Upper lobe of right lung (tissue), 1 donor: Measurements from ENCODE around the gene ENTPD1. TPM values are rescaled to one million over a fixed set of nuclear protein-coding genes. Genes with fewer than 3 reads are reported as not detected.

Experiments used
- ATAC-seq: fragments of 200-7000 bp; cut with Tn5 transposase; one replicate; pipeline ENCODE4 v1.9.1; 2020; ENCODE audit warnings: mild to moderate bottlenecking, moderate library complexity
- DNase-seq: peaks from one replicate; pipeline ENCODE4 v3.0.0-alpha.2; 2020
- H3K27ac ChIP-seq: fragments of 200-600 bp; one replicate; pipeline ENCODE4 v1.8.0; 2022
- H3K27me3 ChIP-seq: fragments of 200-600 bp; one replicate; pipeline ENCODE4 v1.8.0; 2022; ENCODE audit warnings: mild to moderate bottlenecking
- H3K36me3 ChIP-seq: fragments of 200-600 bp; one replicate; pipeline ENCODE4 v1.8.0; 2022
- H3K4me1 ChIP-seq: fragments of 200-600 bp; one replicate; pipeline ENCODE4 v1.8.0; 2022
- H3K4me3 ChIP-seq: fragments of 200-600 bp; one replicate; pipeline ENCODE4 v1.8.0; 2022; ENCODE audit warnings: mild to moderate bottlenecking
- H3K9me3 ChIP-seq: fragments of 200-600 bp; one replicate; pipeline ENCODE4 v1.8.0; 2022
- CTCF ChIP-seq: fragments of 200-600 bp; IDR thresholded peaks from one replicate; pipeline ENCODE4 v1.8.0; 2022; ENCODE audit warnings: antibody characterized with exemption
- intact Hi-C: fragments of 100-400 bp; cut with DNase I; formaldehyde crosslinking; loops from one replicate; pipeline ENCODE4 v1.11.0; 2022
- total RNA-seq: library from RNA; stranded (reverse); fragmentation: NEBNext Ultra II Directional; extraction: Animal tissue kit (Norgen Biotek cat#: 25700); gene quantifications from one replicate; pipeline ENCODE4 v1.2.1, GENCODE V29; 2021
- donor health status: DM: no; HTN: yes; CAD: no; lungs with severe emphysema.

The ENTPD1 gene
- total RNA-seq, 1 donor from 2014 or later: 64.6 TPM

- no peak for TF ChIP-seq CTCF
- no peak for ATAC-seq
- Histone ChIP-seq H3K36me3 (no peaks in the 10 kb centered on the region), H3K4me3 (no peak overlapping the region), H3K27me3 (no peaks in the 10 kb centered on the region), H3K4me1 (peaks cover 19% of the 10 kb centered on the region), H3K9me3 (no peaks in the 10 kb centered on the region), H3K27ac (peak overlapping the region; percentile 24)
- DNase-seq: no peak
- intact Hi-C loops: no loop called here
These were observed 62.7 kb downstream of the ENTPD1 start for GRCh38 chr10:95818668-95819067.

- ATAC-seq (no peak), DNase-seq (no peak)
- TF ChIP-seq CTCF: no peak
- Histone ChIP-seq H3K36me3 (no peaks in the 10 kb centered on the region), H3K4me1 (peaks cover 11% of the 10 kb centered on the region), H3K9me3 (no peaks in the 10 kb centered on the region), H3K27me3 (no peaks in the 10 kb centered on the region), H3K27ac (peak overlapping the region; percentile 24), H3K4me3 (no peak overlapping the region)
- intact Hi-C loops: no loop called here
These were observed 63.8 kb downstream of the ENTPD1 start for GRCh38 chr10:95819620-95820329.

GRCh38 chr10:95820363-95820762 is 64.4 kb downstream of the ENTPD1 start:
- intact Hi-C loops: no loop called here
- H3K9me3 ChIP-seq: no peaks in the 10 kb centered on the region
- no peaks in the 10 kb centered on the region for H3K36me3 ChIP-seq
- peak overlapping the region; percentile 3 for H3K27ac ChIP-seq
- no peaks in the 10 kb centered on the region for H3K27me3 ChIP-seq
- H3K4me3 ChIP-seq: no peak overlapping the region
- TF ChIP-seq CTCF: no peak
- ATAC-seq: peak; percentile 34
- no peak for DNase-seq
- peaks cover 11% of the 10 kb centered on the region for H3K4me1 ChIP-seq

GRCh38 chr10:95821720-95822119 is 65.8 kb downstream of the ENTPD1 start:
- no peaks in the 10 kb centered on the region for H3K9me3 ChIP-seq
- peaks cover 11% of the 10 kb centered on the region for H3K4me1 ChIP-seq
- no peaks in the 10 kb centered on the region for H3K27me3 ChIP-seq
- intact Hi-C loops: no loop called here
- DNase-seq (no peak), ATAC-seq (peak; percentile 35)
- no peak for TF ChIP-seq CTCF
- H3K27ac ChIP-seq: no peak overlapping the region
- H3K36me3 ChIP-seq: no peaks in the 10 kb centered on the region
- H3K4me3 ChIP-seq: no peak overlapping the region

- Histone ChIP-seq H3K4me1 (peaks cover 7% of the 10 kb centered on the region), H3K27ac (no peak overlapping the region), H3K27me3 (no peaks in the 10 kb centered on the region), H3K4me3 (no peak overlapping the region), H3K9me3 (no peaks in the 10 kb centered on the region), H3K36me3 (no peaks in the 10 kb centered on the region)
- TF ChIP-seq CTCF: no peak
- ATAC-seq: no peak
- no peak for DNase-seq
- intact Hi-C loops: no loop called here
These were observed 74.1 kb downstream of the ENTPD1 start for GRCh38 chr10:95830044-95830443.

GRCh38 chr10:95831076-95831475 is 75.1 kb downstream of the ENTPD1 start:
- H3K4me3 ChIP-seq: no peak overlapping the region
- ATAC-seq (no peak), DNase-seq (no peak)
- intact Hi-C loops: no loop called here
- H3K27ac ChIP-seq: no peak overlapping the region
- no peaks in the 10 kb centered on the region for H3K36me3 ChIP-seq
- TF ChIP-seq CTCF: no peak
- H3K4me1 ChIP-seq: peaks cover 7% of the 10 kb centered on the region
- H3K27me3 ChIP-seq: no peaks in the 10 kb centered on the region
- no peaks in the 10 kb centered on the region for H3K9me3 ChIP-seq
